Activated CD8-positive, alpha-beta memory T cell treated with anti-CD3 and anti-CD28 coated beads, Interleukin-2, amount 50 U/mL, for 24 hours (primary cell): ENCODE results near the gene PIAS4.

ENCODE experiments used
- DNase-seq: peaks from one replicate; pipeline ENCODE4 v3.0.0-alpha.2; 2020; ENCODE audit errors: extremely low read depth

PIAS4 gene

GRCh38 chr19:4023600-4024398 lies 16.3 kb downstream of the PIAS4 start:
- DNase-seq: no peak

DNA sequence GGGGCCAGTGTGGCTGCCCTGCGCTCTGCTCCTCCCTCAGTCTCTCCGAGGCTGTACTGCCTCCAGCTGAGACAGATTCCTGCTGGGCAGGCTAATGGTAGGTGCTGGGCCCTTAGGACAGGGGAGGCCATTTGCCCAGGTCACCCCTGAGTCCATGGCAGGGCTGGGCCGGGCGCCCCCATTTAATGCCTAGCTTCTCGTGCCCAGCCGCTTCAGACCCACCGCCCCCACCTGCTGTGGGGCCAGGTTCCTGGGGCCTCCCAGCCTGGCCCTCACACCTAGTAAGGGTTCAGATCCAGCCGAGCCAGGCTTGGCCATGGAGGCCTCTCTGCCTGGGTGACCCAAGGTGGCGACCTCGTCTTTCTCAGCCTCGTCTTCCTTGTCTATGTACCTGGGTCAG lies 17.8 kb downstream of the PIAS4 start:
- DNase-seq: no peak

- no peak for DNase-seq
Observed at GRCh38 chr19:4027146-4027545, 19.6 kb downstream of the PIAS4 start.

GRCh38 chr19:4028334-4029246 lies 21.1 kb downstream of the PIAS4 start:
- DNase-seq: no peak

- DNase-seq: no peak
Observed at GRCh38 chr19:4029247-4029614, 21.7 kb downstream of the PIAS4 start.

- no peak for DNase-seq
Observed at GRCh38 chr19:4030552-4030951, 23.0 kb downstream of the PIAS4 start.

- DNase-seq: no peak
Observed at GRCh38 chr19:4030981-4031380, 23.4 kb downstream of the PIAS4 start.

DNA sequence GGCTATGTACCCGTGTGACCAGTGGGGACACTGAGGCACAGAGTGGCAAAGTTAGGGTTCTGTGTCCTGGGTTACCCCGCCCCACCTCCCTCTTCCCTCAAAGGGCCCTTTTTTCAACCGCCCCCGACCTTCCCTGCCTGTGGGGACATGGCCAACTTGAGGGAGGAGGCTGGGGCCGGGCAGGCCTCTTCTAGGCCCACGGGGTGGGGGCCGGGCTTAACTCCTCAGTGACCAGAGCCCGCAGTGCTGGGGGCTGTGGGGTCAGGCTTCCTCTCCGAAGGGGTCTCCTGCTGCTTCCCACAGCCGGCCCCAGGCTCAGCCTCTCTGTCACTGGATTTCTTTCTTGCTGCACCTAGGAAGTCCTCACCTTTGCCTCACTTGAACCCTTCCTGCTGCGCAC lies 23.9 kb downstream of the PIAS4 start:
- DNase-seq: no peak

GRCh38 chr19:4032436-4032835 lies 24.9 kb downstream of the PIAS4 start:
- no peak for DNase-seq

- no peak for DNase-seq
Observed at GRCh38 chr19:4033028-4033956, 25.8 kb downstream of the PIAS4 start.

- DNase-seq: no peak
Observed at GRCh38 chr19:4034048-4035017, 26.8 kb downstream of the PIAS4 start.

DNA sequence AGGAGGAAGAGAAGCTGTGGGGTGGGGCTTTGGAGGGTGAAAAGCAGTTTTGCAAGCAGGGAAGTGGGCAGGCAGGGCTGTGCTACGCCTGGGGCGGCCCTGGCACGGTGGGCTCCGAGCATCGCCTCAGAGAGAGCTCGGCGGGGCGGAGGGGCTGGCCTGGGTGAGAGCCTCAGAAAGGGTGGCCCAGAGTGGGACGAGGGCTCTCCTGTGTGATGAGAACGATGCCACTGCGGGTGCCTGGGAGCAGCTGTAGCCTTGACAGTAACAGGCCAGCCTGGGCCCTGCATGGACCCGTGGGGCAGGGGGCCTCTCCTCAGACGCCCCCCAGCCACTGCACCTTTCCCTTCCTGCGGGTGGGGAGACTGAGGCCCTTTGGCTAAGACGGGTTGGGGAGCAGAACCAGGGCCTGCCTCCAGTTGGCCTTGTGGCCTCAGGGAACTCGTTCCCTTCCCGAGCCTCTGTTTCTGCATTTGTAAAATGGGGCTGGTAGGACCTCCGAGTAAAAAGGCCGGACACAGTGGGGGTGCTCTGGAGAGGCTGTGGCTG lies 27.6 kb downstream of the PIAS4 start:
- DNase-seq: no peak

GRCh38 chr19:4035582-4035981 lies 28.0 kb downstream of the PIAS4 start:
- DNase-seq: no peak

GRCh38 chr19:4036576-4037300 lies 29.2 kb downstream of the PIAS4 start:
- DNase-seq: no peak

DNA sequence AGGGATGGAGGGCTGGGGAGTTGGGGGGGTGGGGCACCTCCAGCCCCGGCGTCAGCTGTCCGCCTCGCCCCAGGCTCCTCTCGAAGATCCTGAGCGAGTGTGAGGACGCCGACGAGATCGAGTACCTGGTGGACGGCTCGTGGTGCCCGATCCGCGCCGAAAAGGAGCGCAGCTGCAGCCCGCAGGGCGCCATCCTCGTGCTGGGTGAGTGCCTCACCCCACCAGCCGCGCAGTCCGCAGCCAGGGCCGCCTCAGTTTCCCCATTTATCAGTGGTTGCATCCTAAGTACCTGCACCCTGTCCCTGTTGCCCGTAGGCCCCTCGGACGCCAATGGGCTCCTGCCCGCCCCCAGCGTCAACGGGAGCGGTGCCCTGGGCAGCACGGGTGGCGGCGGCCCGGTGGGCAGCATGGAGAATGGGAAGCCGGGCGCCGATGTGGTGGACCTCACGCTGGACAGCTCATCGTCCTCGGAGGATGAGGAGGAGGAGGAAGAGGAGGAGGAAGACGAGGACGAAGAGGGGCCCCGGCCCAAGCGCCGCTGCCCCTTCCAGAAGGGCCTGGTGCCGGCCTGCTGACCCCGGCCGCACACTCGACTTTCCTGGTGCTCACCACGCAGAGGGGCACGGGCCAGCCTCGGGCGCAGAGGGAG lies 29.9 kb downstream of the PIAS4 start:
- no peak for DNase-seq

- no peak for DNase-seq
Observed at GRCh38 chr19:4038057-4038456, 30.5 kb downstream of the PIAS4 start.

GRCh38 chr19:4038661-4039423 lies 31.3 kb downstream of the PIAS4 start:
- no peak for DNase-seq

DNA sequence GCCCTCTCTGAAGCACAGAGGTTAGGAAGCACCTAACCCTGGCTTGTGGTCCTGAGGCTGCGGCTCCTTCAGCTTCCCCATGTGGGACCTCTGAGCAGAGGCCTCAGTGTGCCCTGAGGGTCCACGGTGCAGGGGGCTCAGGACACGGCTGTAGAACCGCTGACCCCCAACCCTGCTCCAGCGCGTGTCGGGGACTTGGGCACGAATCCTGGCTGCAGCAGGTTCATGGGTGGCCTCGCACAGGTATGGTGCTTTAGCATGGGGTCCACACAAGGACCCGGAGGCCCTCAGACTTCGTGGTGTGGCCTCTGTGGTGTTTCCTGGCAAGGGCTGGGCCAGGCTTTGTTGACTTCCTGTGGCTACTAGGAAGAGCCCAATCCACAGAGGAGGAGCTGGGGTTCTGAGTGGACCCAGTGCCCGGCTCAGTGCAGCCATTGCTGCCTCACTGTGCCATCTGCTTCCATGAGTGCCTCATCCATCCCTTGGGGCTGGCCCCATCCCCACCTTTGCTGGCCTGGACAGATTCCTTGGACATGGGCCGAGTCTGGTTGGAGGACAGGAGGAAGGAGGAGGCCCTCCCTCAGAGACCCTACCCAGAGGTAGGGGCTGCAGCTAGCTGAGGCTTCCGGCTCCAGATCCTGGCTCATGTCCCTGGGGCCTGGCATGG lies 34.7 kb downstream of the PIAS4 start:
- no peak for DNase-seq
